Endothelial cell (in vitro differentiated cells): ENCODE data around the gene OXCT1. TPM values are rescaled to one million over a fixed set of nuclear protein-coding genes. Genes with fewer than 3 reads are reported as not detected.

Experiments used
- DNase-seq: peaks from one replicate; pipeline ENCODE4 v3.0.0; 2021; ENCODE audit warnings: low spot score
- H3K27ac Mint-ChIP-seq: one replicate; pipeline ENCODE4 v1.8.0; 2021; ENCODE audit warnings: mixed read lengths, inconsistent platforms; ENCODE audit not compliant: unreplicated experiment
- H3K27me3 Mint-ChIP-seq: one replicate; pipeline ENCODE4 v1.8.0; 2021; ENCODE audit warnings: mild to moderate bottlenecking, moderate library complexity, mixed read lengths, inconsistent platforms; ENCODE audit not compliant: unreplicated experiment
- H3K36me3 Mint-ChIP-seq: one replicate; pipeline ENCODE4 v1.8.0; 2021; ENCODE audit warnings: mild to moderate bottlenecking, low read depth, mixed read lengths, inconsistent platforms; ENCODE audit not compliant: unreplicated experiment
- H3K4me1 Mint-ChIP-seq: one replicate; pipeline ENCODE4 v1.8.0; 2021; ENCODE audit warnings: mild to moderate bottlenecking, mixed read lengths, inconsistent platforms; ENCODE audit not compliant: unreplicated experiment
- H3K4me3 Mint-ChIP-seq: one replicate; pipeline ENCODE4 v1.8.0; 2021; ENCODE audit warnings: mild to moderate bottlenecking, mixed read lengths, inconsistent platforms; ENCODE audit not compliant: unreplicated experiment
- H3K9me3 Mint-ChIP-seq: one replicate; pipeline ENCODE4 v1.8.0; 2021; ENCODE audit warnings: mixed read lengths, inconsistent platforms; ENCODE audit not compliant: unreplicated experiment
- long read RNA-seq: library from polyadenylated mRNA; unstranded; transcript quantifications from one replicate; pipeline ENCODE4 v2.0.0, GENCODE V29; 2020; ENCODE audit not compliant: unreplicated experiment
- total RNA-seq: library from RNA; stranded (reverse); fragmentation: NEBNext Ultra II Directional; extraction: Animal tissue kit (Norgen Biotek cat#: 25700); gene quantifications from one replicate; pipeline ENCODE4 v1.2.1, GENCODE V29; 2021; ENCODE audit not compliant: unreplicated experiment
- TF ChIP-seq, protein P1 (sequence below): fragments of 200-600 bp; sonication (generic); IDR thresholded peaks from one replicate; pipeline ENCODE4 v1.5.0; 2021; ENCODE audit warnings: antibody characterized with exemption; ENCODE audit not compliant: unreplicated experiment

The OXCT1 gene
- 6.5 TPM for total RNA-seq
- long read RNA-seq, transcript OXCT1-201 (17 exons, 3,388 nt): major isoform, 5 of 6 reads
- long read RNA-seq, partial matches to known transcripts: 1 of 6 reads
- long read RNA-seq, other reads (novel, unspliced or antisense): 0 of 6 reads

DNA sequence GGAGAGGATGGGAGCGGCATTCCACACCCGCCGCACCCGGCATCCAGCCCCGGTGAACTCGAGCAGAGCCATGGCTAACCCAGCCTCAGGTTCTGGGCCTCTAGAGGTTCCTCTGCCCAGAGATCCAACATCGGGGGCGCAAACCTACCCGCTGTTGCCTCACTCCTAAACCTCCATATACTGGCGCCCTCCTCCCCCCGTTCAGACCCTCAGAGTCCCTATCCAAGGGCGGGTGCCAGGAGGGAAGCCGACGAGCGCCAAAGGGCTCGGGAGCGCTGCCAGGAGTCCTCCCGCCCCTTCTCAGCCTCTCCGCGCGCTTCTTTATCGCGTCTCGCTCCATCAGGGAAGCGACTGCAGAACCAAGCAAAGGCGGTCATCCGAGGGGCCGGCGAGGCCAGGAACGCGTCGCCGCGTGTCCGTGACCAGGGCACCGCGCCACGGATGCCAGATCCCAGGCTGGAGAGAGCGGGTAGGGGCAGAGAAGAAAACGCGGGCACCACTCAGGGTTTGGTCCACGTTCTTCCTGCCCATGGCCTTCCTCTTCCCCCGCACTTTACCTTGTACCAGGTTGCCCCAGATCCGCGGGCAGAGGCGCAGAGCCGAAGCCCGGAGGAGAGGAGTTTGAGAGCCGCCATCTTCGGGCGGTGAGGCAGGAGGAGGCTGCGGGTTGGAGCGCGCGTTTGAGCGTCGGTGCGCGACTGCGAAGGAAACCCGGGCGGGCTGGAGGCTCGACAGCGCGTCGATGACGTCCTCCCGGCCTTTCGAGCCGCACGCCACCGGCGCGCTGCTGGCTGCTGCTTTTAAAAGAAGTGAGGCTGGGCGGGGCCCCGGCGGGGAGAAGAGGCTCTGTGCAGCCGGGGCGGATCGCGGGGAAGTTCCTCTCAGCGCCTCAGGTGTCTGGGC is at the start of gene OXCT1:
TSS of gene OXCT1 (minus strand) at position 702 of the 903 bp plus-strand sequence. CDS start at position 635, 67 bp downstream.
- peak within 1 kb of the TSS; percentile 91 for H3K4me3 Mint-ChIP-seq
- H3K9me3 Mint-ChIP-seq: no peaks in the 10 kb centered on the region
- peaks cover 3% of the 10 kb centered on the region for H3K4me1 Mint-ChIP-seq
- peaks cover 2% of the 10 kb centered on the region for H3K27me3 Mint-ChIP-seq
- peak; percentile 61 for DNase-seq
- H3K36me3 Mint-ChIP-seq: peaks cover 3% of the 10 kb centered on the region
- TF ChIP-seq, protein P1, sequence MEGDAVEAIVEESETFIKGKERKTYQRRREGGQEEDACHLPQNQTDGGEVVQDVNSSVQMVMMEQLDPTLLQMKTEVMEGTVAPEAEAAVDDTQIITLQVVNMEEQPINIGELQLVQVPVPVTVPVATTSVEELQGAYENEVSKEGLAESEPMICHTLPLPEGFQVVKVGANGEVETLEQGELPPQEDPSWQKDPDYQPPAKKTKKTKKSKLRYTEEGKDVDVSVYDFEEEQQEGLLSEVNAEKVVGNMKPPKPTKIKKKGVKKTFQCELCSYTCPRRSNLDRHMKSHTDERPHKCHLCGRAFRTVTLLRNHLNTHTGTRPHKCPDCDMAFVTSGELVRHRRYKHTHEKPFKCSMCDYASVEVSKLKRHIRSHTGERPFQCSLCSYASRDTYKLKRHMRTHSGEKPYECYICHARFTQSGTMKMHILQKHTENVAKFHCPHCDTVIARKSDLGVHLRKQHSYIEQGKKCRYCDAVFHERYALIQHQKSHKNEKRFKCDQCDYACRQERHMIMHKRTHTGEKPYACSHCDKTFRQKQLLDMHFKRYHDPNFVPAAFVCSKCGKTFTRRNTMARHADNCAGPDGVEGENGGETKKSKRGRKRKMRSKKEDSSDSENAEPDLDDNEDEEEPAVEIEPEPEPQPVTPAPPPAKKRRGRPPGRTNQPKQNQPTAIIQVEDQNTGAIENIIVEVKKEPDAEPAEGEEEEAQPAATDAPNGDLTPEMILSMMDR: no peak
- H3K27ac Mint-ChIP-seq: no peak within 1 kb of the TSS

DNA sequence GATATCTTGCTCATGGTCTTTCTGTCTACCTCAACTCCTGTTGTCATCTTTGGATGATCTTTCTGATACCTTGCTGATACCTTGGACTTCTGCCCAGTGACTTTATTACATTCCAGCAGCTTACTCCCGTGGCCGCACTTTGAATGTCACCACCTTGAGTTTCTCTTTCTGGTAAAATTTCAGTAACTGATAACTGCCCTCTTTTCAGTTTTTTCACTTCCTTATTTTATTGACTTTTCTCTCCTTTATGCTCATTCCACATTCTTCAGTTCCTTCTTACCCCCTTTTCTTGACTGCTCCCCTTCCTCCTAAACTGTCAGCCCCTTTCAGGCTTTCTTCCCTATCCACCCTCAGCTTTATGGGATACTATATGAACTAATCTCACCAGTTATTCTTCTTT is 47.9 kb upstream of the OXCT1 start:
- no peak overlapping the region for H3K27ac Mint-ChIP-seq
- H3K4me1 Mint-ChIP-seq: no peaks in the 10 kb centered on the region
- DNase-seq: no peak
- no peaks in the 10 kb centered on the region for H3K9me3 Mint-ChIP-seq
- H3K4me3 Mint-ChIP-seq: no peak overlapping the region
- peaks cover 21% of the 10 kb centered on the region for H3K36me3 Mint-ChIP-seq
- no peaks in the 10 kb centered on the region for H3K27me3 Mint-ChIP-seq
- TF ChIP-seq, protein P1: no peak

DNA sequence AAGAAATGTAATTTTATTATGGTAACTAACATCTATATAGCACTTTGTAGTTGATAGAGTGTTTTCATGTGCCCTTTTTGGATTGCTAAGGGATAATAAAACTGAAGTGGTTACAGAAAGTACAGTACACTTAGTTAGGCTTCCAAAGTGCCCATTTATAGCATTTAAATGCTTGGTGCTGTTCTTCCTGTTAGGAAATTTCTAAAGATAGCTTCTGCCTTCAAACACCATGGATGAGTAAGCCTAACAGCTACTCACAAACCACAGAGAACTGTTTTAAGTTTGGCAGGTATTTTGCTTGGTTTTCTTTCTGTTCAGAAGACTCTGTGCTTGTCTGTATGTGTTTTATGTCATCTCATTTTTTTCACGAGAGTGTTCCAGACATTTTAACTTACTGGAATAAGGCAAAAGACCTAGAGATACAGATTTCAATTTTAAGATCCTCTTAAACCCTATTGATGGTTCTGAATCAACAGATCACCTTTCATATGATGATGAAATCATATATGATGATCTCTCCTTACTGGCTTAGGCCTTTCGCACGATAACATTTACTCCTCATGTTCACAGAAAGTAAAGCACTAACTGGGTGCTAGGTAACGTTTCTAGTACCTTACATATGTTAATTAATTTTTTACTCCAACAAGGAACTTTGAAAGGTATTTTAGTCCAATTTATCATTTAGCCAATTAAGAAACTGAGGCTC is 38.3 kb upstream of the OXCT1 start:
- H3K27ac Mint-ChIP-seq: no peak overlapping the region
- H3K4me3 Mint-ChIP-seq: no peak overlapping the region
- peaks cover 9% of the 10 kb centered on the region for H3K27me3 Mint-ChIP-seq
- H3K9me3 Mint-ChIP-seq: no peaks in the 10 kb centered on the region
- peaks cover 13% of the 10 kb centered on the region for H3K4me1 Mint-ChIP-seq
- H3K36me3 Mint-ChIP-seq: peaks cover 15% of the 10 kb centered on the region
- no peak for DNase-seq
- TF ChIP-seq, protein P1: no peak

DNA sequence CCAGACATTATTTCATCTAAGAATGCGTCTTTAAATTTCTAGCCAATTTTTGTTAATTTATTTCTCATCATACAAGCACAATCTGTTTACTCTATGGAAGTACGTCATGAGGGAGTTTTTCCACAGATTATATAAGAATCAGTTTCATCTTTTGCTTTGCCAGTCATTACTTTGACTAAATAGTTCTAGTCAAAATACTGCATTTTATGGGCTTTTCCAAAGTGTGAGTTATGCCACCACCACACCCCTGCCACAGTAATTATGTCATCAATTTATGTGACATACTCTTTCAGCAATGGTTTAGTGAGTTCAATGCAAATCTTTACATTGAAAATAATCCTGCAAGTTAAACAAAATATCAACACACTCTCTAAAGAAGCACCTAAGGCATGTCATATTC is 35.9 kb upstream of the OXCT1 start:
- H3K27me3 Mint-ChIP-seq: peaks cover 9% of the 10 kb centered on the region
- H3K36me3 Mint-ChIP-seq: peaks cover 7% of the 10 kb centered on the region
- H3K9me3 Mint-ChIP-seq: no peaks in the 10 kb centered on the region
- no peak for DNase-seq
- H3K4me1 Mint-ChIP-seq: peaks cover 13% of the 10 kb centered on the region
- TF ChIP-seq, protein P1: no peak
- no peak overlapping the region for H3K4me3 Mint-ChIP-seq
- no peak overlapping the region for H3K27ac Mint-ChIP-seq
